GM12874 (cell line): Measurements from ENCODE around the gene MCC.

ENCODE experiments used
- CTCF ChIP-seq: IDR thresholded peaks from 2 replicates; pipeline ENCODE4 v1.5.1; 2011; ENCODE audit warnings: low read depth, mild to moderate bottlenecking, control low read depth, low read length, moderate library complexity; ENCODE audit not compliant: insufficient read depth

The MCC gene

GRCh38 chr5:113195251-113195650 lies 293.0 kb downstream of the MCC start:
- TF ChIP-seq CTCF = no peak

GRCh38 chr5:113194591-113194990 lies 293.7 kb downstream of the MCC start:
- no peak for TF ChIP-seq CTCF

- no peak for TF ChIP-seq CTCF
These were observed 294.1 kb downstream of the MCC start for GRCh38 chr5:113194125-113194524.

GRCh38 chr5:113193311-113193978 lies 294.8 kb downstream of the MCC start:
- TF ChIP-seq CTCF = no peak

- TF ChIP-seq CTCF = no peak
These were observed 295.7 kb downstream of the MCC start for GRCh38 chr5:113192541-113192940.

- TF ChIP-seq CTCF = no peak
These were observed 297.9 kb downstream of the MCC start for GRCh38 chr5:113190347-113190746.

GRCh38 chr5:113189291-113189690 lies 299.0 kb downstream of the MCC start:
- TF ChIP-seq CTCF = no peak

GRCh38 chr5:113188436-113188835 lies 299.8 kb downstream of the MCC start:
- no peak for TF ChIP-seq CTCF
